Endodermal cell (in vitro differentiated cells): ENCODE measurements around the gene MMD. TPM values are rescaled to one million over a fixed set of nuclear protein-coding genes. Genes with fewer than 3 reads are reported as not detected.

Source experiments
- DNase-seq: peaks from one replicate; pipeline ENCODE4 v3.0.0-alpha.2; 2017
- H3K27ac ChIP-seq: 2 replicates; pipeline ENCODE4 v1.5.1; 2013; ENCODE audit warnings: mild to moderate bottlenecking, low read depth, low read length, moderate library complexity
- H3K27me3 ChIP-seq: 2 replicates; pipeline ENCODE4 v1.6.1; 2013; ENCODE audit warnings: mild to moderate bottlenecking, low read length, moderate library complexity; ENCODE audit not compliant: insufficient read depth, control insufficient read depth, poor library complexity, severe bottlenecking
- H3K36me3 ChIP-seq: 2 replicates; pipeline ENCODE4 v1.7.0; 2013; ENCODE audit warnings: mild to moderate bottlenecking, low read length, moderate library complexity; ENCODE audit not compliant: control insufficient read depth, insufficient read depth
- H3K4me1 ChIP-seq: one replicate; pipeline ENCODE4 v1.7.0; 2013; ENCODE audit warnings: low read length; ENCODE audit not compliant: control insufficient read depth, insufficient read depth
- H3K4me3 ChIP-seq: 2 replicates; pipeline ENCODE4 v1.5.1; 2013; ENCODE audit warnings: mild to moderate bottlenecking, low read length, moderate library complexity
- H3K9ac ChIP-seq: 2 replicates; pipeline ENCODE4 v1.6.1; 2013; ENCODE audit warnings: mild to moderate bottlenecking, low read length, moderate library complexity; ENCODE audit not compliant: poor library complexity, severe bottlenecking; ENCODE audit errors: extremely low read depth
- H3K9me3 ChIP-seq: 2 replicates; pipeline ENCODE4 v1.6.1; 2013; ENCODE audit warnings: mild to moderate bottlenecking, low read length, moderate library complexity; ENCODE audit not compliant: control insufficient read depth
- H3K27ac Mint-ChIP-seq: 2 replicates; pipeline ENCODE4 v1.8.0; 2020; ENCODE audit warnings: mixed read lengths
- H3K27me3 Mint-ChIP-seq: 2 replicates; pipeline ENCODE4 v1.8.0; 2021; ENCODE audit warnings: mild to moderate bottlenecking, mixed read lengths; ENCODE audit not compliant: insufficient read depth
- H3K36me3 Mint-ChIP-seq: 2 replicates; pipeline ENCODE4 v1.8.0; 2020; ENCODE audit warnings: low read depth, mixed read lengths
- H3K4me1 Mint-ChIP-seq: 2 replicates; pipeline ENCODE4 v1.8.0; 2020; ENCODE audit warnings: mixed read lengths
- H3K4me3 Mint-ChIP-seq: 2 replicates; pipeline ENCODE4 v1.8.0; 2020; ENCODE audit warnings: mild to moderate bottlenecking, moderate library complexity, mixed read lengths
- H3K9me3 Mint-ChIP-seq: 2 replicates; pipeline ENCODE4 v1.8.0; 2020; ENCODE audit warnings: mild to moderate bottlenecking, mixed read lengths
- CTCF ChIP-seq: fragments of 200-600 bp; sonication (generic); conservative IDR thresholded peaks from 2 replicates; pipeline ENCODE4 v1.5.0; 2021; ENCODE audit warnings: antibody characterized with exemption, mild to moderate bottlenecking
- WGBS, 2 experiments: methylation state at CpG; one replicate each; pipeline versions ENCODE4 v1.1.5 to v1.1.7; 2013; ENCODE audit warnings: missing lambda C conversion rate in 2 of 2, mixed read lengths in 1 of 2; ENCODE audit not compliant: insufficient coverage in 1 of 2, insufficient read length in 1 of 2; 5-methylcytosine and 5-hydroxymethylcytosine counted together
- total RNA-seq, 2 donors: library from RNA; stranded (reverse); fragmentation: NEBNext Ultra II Directional in 1 of 2; extraction: Animal tissue kit (Norgen Biotek cat#: 25700) in 1 of 2; gene quantifications; 2 replicates in 1 of 2; 3 replicates in 1 of 2; pipeline ENCODE4 v1.2.1, GENCODE V29; 2021

MMD gene
- total RNA-seq, 2 donors from 2014 or later, result 40.1 to 40.2 TPM

GRCh38 chr17:55351226-55351625 is 70.4 kb downstream of the MMD start:
- H3K27ac ChIP-seq, result no peak overlapping the region
- DNase-seq, result no peak
- H3K4me3 ChIP-seq, result no peak overlapping the region
- peaks cover 8% of the 10 kb centered on the region for H3K4me1 Mint-ChIP-seq
- peaks cover 4% of the 10 kb centered on the region for H3K9me3 ChIP-seq
- no peak overlapping the region for H3K4me3 Mint-ChIP-seq
- no peaks in the 10 kb centered on the region for H3K27me3 ChIP-seq
- 91% methylated on average over 1 of the region's 1 CpG; no CpG with 5 or more reads in 1 of the 2 experiments for WGBS, 2 experiments
- no peak overlapping the region for H3K27ac Mint-ChIP-seq
- H3K9ac ChIP-seq, result no peak overlapping the region
- no peaks in the 10 kb centered on the region for H3K36me3 ChIP-seq
- H3K36me3 Mint-ChIP-seq, result no peaks in the 10 kb centered on the region
- TF ChIP-seq CTCF, result no peak
- H3K27me3 Mint-ChIP-seq, result no peaks in the 10 kb centered on the region
- H3K4me1 ChIP-seq, result no peaks in the 10 kb centered on the region
- H3K9me3 Mint-ChIP-seq, result peaks cover 11% of the 10 kb centered on the region

- H3K27ac Mint-ChIP-seq, result peak overlapping the region; percentile 32
- H3K36me3 Mint-ChIP-seq, result no peaks in the 10 kb centered on the region
- no peak overlapping the region for H3K4me3 Mint-ChIP-seq
- Histone ChIP-seq H3K9ac (no peak overlapping the region), H3K4me1 (no peaks in the 10 kb centered on the region), H3K36me3 (no peaks in the 10 kb centered on the region), H3K27me3 (no peaks in the 10 kb centered on the region), H3K9me3 (peaks cover 4% of the 10 kb centered on the region), H3K4me3 (no peak overlapping the region), H3K27ac (no peak overlapping the region)
- peaks cover 8% of the 10 kb centered on the region for H3K4me1 Mint-ChIP-seq
- no peaks in the 10 kb centered on the region for H3K27me3 Mint-ChIP-seq
- WGBS, 2 experiments, result 56 to 75% methylated on average over 2 of the region's 2 CpGs
- H3K9me3 Mint-ChIP-seq, result peaks cover 11% of the 10 kb centered on the region
- TF ChIP-seq CTCF, result no peak
- DNase-seq, result peak; percentile 66
Measured at GRCh38 chr17:55350825-55351205, 70.8 kb downstream of the MMD start.

GRCh38 chr17:55348749-55349354 is 72.8 kb downstream of the MMD start:
- H3K36me3 Mint-ChIP-seq, result no peaks in the 10 kb centered on the region
- H3K4me1 Mint-ChIP-seq, result peaks cover 8% of the 10 kb centered on the region
- no peak overlapping the region for H3K4me3 ChIP-seq
- H3K4me1 ChIP-seq, result no peaks in the 10 kb centered on the region
- peak; percentile 92 for TF ChIP-seq CTCF
- H3K27me3 ChIP-seq, result no peaks in the 10 kb centered on the region
- peaks cover 11% of the 10 kb centered on the region for H3K9me3 Mint-ChIP-seq
- H3K9ac ChIP-seq, result no peak overlapping the region
- no peak overlapping the region for H3K27ac Mint-ChIP-seq
- no peaks in the 10 kb centered on the region for H3K36me3 ChIP-seq
- H3K27ac ChIP-seq, result no peak overlapping the region
- 30 to 40% methylated on average over 8 to 10 of the region's 10 CpGs for WGBS, 2 experiments
- H3K27me3 Mint-ChIP-seq, result no peaks in the 10 kb centered on the region
- H3K9me3 ChIP-seq, result peaks cover 4% of the 10 kb centered on the region
- no peak overlapping the region for H3K4me3 Mint-ChIP-seq
- DNase-seq, result peak; percentile 81
